HG02943 (cell line): ENCODE data around the gene EXOSC6.
"Not testable (repeated sequence)": the region's sequence is repeated elsewhere in the genome, so short reads cannot be mapped to it uniquely, and the experiment has no call there.

ENCODE experiments used
- ATAC-seq: cut with Tn5 transposase; IDR thresholded peaks from one replicate; pipeline ENCODE4 v1.9.1; 2021; ENCODE audit warnings: mild to moderate bottlenecking, low read depth, moderate library complexity; ENCODE audit not compliant: unreplicated experiment

EXOSC6 gene

DNA sequence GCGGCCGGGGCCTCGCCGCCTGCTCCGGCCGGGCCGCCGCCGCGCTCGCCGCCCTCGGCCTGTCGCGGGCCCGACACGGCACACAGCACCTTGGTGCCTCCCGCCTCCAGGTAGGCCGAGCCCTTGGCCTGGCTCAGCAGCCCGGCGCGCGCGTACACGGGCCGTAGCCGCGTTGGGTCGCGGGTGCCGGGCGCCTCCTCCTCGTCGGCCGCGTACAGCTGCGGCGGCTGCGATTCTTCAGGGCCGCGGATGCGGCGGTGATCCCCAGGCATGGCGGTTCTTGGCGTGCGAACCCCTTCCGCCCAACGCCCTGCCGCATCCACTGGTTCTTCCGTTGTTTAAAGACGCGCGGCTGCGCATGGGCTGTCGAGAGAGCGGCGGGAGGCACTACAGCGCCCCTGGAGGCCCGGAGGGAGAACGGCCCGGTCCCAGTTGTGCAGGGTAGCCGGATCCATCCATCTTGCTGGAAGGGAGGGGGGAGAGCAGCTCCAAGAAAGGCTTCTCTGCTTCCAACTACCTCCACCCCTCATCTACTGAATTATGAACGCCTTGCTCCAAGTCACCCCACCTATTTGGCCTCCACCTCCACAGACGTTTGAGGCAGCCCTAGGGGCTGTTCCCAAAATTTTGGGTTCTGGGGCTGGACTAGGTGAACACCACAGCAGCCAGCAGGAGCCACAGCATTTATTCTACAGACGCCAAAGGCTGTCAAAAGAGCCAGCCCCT lies at the start of gene EXOSC6:
Gene EXOSC6 (minus strand): TSS at position 312 of the 726 bp plus-strand sequence. CDS start 40 bp downstream, at position 272.
- peak; percentile 79 for ATAC-seq

- no peak for ATAC-seq
Measured at GRCh38 chr16:70301121-70301520, 49.4 kb upstream of the EXOSC6 start.

GRCh38 chr16:70298988-70299938 lies 47.5 kb upstream of the EXOSC6 start, which contains the start of gene DDX19B:
Gene DDX19B (plus strand): TSS chr16:70299186. CDS start chr16:70299298, 112 bp downstream.
- peak; percentile 87 for ATAC-seq

GRCh38 chr16:70295634-70296033 lies 43.9 kb upstream of the EXOSC6 start:
- no peak for ATAC-seq

DNA sequence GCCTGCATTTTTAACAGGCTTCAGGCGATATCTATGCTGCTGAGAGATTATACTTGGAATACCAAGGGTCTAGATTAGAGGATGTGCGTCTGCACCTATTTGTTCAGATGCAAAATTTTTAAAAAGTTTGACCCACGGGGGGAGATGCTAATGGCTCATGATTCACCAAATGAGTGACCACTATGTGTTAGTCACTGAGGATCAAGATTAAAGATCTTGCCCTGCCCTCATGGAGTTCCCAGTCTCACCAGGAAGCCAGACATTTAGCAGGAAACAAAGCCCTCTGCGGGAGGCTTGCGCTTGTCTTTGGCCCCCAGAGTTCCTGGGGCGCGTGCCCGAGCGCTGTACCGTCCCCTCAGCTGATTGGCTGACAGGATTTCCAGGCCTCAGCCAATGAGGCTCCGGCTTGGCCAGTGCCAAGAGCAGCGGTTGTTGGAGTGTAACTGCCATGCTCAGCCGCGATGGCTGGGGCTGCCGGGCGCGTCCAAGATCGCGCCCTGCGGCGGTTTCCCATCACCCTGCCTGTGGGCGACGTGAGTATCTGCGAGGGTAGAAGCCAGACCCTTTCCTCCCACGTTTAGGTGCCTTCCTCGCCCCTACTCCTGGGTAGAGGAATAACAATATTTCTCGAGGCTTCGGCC lies 42.8 kb upstream of the EXOSC6 start:
- ATAC-seq: no peak

GRCh38 chr16:70292148-70292547 lies 40.4 kb upstream of the EXOSC6 start:
- ATAC-seq: not testable (repeated sequence)

DNA sequence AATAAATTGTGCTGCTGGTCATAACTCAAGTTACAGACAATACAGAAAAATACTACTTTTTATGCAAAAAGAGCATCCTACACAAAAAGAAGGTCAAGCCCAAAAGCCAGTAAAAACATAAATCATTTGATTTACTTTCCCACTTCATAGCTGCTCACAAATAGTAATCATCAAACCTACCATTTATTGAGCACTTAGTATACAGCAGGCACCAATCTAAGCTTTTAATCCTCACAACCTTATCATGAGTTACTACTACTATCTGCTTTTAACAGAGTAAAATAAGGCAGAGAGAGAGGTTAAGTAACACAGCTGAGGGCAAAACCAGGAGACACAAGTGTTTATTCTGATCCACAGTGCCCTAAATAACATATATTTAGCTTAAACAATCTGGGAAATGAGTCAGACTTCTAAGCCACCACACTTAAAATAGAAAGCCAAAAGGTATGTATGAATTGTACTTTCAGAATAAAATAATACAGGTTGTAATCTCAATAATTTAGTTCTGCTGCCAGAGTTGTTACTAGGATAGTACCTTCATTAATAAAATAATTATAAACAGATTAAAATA lies 39.3 kb upstream of the EXOSC6 start:
- ATAC-seq: no peak

GRCh38 chr16:70289229-70290094 lies 37.7 kb upstream of the EXOSC6 start, which contains the start of gene AARS1:
Gene AARS1 (minus strand): TSS chr16:70289506. CDS start chr16:70282763, 6,743 bp downstream.
- peak; percentile 98 for ATAC-seq

GRCh38 chr16:70287304-70287971 lies 35.7 kb upstream of the EXOSC6 start:
- ATAC-seq: not testable (repeated sequence)

GRCh38 chr16:70276392-70276791 lies 24.7 kb upstream of the EXOSC6 start:
- no peak for ATAC-seq

GRCh38 chr16:70271696-70272095 lies 20.0 kb upstream of the EXOSC6 start:
- no peak for ATAC-seq

DNA sequence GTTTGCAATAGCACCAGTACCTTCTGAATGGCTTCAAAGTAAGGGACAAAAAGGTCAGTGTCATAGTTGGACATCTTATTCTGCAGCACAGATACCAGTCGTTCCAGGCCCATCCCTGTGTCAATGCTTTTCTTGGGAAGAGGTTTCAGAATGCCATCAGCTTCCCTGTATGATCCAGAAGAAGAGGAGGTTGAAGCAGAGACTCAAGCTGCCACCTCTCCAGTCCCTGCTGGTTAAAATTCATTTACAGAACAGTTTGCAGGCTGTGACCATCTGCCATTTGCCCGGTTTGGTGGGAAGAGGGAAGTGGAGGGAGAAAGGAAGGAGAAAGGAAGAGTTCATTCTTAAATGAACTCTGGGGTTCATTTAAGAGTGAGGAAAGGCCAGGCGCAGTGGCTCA lies 18.4 kb upstream of the EXOSC6 start:
- ATAC-seq: no peak

DNA sequence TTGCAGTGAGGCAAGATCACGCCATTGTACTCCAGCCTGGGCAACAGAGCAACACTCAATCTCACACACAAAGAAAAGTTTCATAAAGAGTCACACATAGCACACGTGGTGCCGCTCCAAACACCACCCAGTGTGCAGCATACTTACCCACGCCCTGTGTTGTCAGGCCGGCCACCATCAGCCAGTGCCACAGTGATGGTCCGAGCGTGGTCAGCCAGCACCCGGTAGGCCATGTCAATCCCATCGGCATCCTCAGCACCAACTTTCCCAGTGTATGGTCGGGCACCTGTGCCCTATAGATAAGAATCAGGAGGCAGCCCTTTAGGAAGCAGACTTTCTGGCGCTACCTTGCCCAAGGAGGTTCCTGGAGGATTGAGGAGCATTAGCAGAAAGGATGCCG lies 17.7 kb upstream of the EXOSC6 start:
- no peak for ATAC-seq

- not testable (repeated sequence) for ATAC-seq
Measured at GRCh38 chr16:70267922-70268321, 16.2 kb upstream of the EXOSC6 start.

DNA sequence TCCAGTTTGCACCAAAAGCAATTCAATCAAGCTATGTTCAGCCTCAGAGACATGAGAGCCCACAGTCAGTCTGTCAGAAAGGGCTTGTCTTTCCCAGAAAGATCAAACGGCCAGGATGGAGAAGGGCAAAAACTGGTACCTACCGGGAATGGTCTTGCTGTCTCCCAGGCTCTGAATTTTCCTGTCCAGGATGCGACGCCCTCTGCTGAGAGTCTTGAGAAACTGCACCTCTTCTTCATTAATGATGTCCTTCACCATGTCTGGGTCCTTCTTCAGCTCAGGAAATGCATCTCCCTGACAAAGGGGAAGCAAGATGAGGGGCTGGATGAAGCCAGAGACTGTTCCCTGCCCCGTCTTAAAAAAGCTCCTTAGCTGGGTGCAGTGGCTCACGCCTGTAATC lies 15.8 kb upstream of the EXOSC6 start:
- no peak for ATAC-seq

DNA sequence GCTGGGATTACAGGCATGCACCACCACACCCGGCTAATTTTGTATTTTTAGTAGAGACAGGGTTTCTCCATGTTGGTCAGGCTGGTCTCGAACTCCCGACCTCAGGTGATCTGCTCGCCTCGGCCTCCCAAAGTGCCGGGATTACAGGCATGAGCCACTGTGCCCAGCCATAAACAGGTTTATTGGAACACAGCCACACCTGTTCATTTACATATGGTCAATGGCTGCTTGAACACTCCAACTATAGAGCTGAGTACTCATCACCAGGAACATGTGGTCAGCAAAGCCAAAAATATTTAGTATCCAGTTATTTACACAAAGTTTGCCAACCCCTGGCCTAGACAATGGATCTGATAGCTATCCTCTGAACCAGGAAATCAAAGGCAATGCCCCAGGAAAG lies 8.2 kb upstream of the EXOSC6 start:
- ATAC-seq: not testable (repeated sequence)

DNA sequence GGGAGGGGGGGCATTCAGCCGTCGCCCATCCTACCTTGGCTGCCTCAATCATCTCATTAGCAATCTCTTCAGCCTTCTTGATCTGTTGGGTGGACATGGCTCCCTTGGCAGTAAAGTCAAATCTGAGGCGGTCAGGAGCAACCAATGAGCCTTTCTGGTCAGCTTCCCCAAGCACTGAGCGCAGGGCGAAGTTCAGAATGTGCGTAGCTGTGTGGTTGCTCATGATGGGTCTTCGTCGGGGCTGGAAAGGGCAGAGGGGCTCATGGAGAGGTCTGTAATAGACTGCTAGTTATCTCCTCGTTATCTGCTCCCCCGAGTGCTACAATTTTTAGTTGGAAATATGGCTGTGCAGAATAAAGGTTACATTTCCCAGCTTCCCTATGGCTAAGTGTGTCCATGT lies 7.2 kb upstream of the EXOSC6 start:
- no peak for ATAC-seq

DNA sequence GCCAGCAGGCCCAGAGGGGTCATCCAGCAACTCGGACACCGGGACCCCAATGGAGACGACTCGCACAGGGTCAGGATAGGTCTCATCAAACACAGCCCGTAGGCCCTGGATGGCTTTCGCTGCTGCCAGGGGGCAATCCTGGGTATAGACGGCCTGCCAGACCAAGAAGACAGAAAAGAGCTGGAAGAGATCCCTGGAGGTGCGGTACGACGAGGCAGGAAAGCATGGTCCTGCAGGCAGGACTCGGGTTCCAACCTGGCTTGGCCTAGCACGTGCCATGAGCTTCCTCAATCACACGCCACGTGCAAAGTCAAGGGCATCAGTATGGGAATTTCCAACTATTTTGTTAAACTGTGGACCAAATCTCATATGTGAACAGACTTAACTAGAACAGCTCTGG lies 6.3 kb upstream of the EXOSC6 start:
- no peak for ATAC-seq

GRCh38 chr16:70257391-70257790 lies 5.7 kb upstream of the EXOSC6 start:
- no peak for ATAC-seq
